HepG2 (cell line): Measurements from ENCODE around the gene SEPTIN10. TPM values are rescaled to one million over a fixed set of nuclear protein-coding genes. Genes with fewer than 3 reads are reported as not detected.

ENCODE experiments used
- CENPT ChIP-seq: sonication (generic); formaldehyde crosslinking; IDR thresholded peaks from 2 replicates; pipeline ENCODE4 v1.8.0; 2022; ENCODE audit warnings: low read depth, mild to moderate bottlenecking, moderate library complexity, missing genetic modification reagents
- CENPX ChIP-seq: sonication (generic); formaldehyde crosslinking; IDR thresholded peaks from 2 replicates; pipeline ENCODE4 v1.9.0; 2021; ENCODE audit warnings: mild to moderate bottlenecking, missing genetic modification reagents, moderate library complexity
- GPN1 ChIP-seq: sonication (generic); formaldehyde crosslinking; IDR thresholded peaks from 2 replicates; pipeline ENCODE4 v1.5.1; 2020; ENCODE audit warnings: missing genetic modification reagents, borderline replicate concordance
- NFYC ChIP-seq: IDR thresholded peaks from 2 replicates; pipeline ENCODE4 v1.6.1; 2016; ENCODE audit warnings: missing genetic modification reagents, missing compliant biosample characterization
- RXRB ChIP-seq: IDR thresholded peaks from 2 replicates; pipeline ENCODE4 v1.6.1; 2016; ENCODE audit warnings: borderline replicate concordance, missing genetic modification reagents, missing compliant biosample characterization
- SKI ChIP-seq: fragments of 450-650 bp; IDR thresholded peaks from one replicate; pipeline ENCODE4 v1.6.1; 2018; ENCODE audit warnings: mild to moderate bottlenecking; ENCODE audit not compliant: partially characterized antibody
- SP140L ChIP-seq: sonication (generic); formaldehyde crosslinking; IDR thresholded peaks from 2 replicates; pipeline ENCODE4 v1.4.0; 2020; ENCODE audit warnings: missing genetic modification reagents, borderline replicate concordance
- ZBTB42 ChIP-seq: sonication (generic); formaldehyde crosslinking; IDR thresholded peaks from 2 replicates; pipeline ENCODE4 v1.5.0; 2020; ENCODE audit warnings: mild to moderate bottlenecking, missing genetic modification reagents
- ZFP41 ChIP-seq: sonication (generic); formaldehyde crosslinking; IDR thresholded peaks from 2 replicates; pipeline ENCODE4 v1.4.0; 2020; ENCODE audit warnings: mild to moderate bottlenecking, missing genetic modification reagents, borderline replicate concordance
- ZNF180 ChIP-seq: sonication (generic); formaldehyde crosslinking; IDR thresholded peaks from 2 replicates; pipeline ENCODE4 v1.4.0; 2020; ENCODE audit warnings: low read depth, missing genetic modification reagents, borderline replicate concordance
- ZNF383 ChIP-seq: sonication (generic); formaldehyde crosslinking; IDR thresholded peaks from 2 replicates; pipeline ENCODE4 v1.4.0; 2020; ENCODE audit warnings: missing genetic modification reagents, mild to moderate bottlenecking, borderline replicate concordance
- ZNF572 ChIP-seq: sonication (generic); formaldehyde crosslinking; IDR thresholded peaks from 2 replicates; pipeline ENCODE4 v1.5.1; 2020; ENCODE audit warnings: mild to moderate bottlenecking, missing genetic modification reagents
- ZNF766 ChIP-seq: sonication (generic); formaldehyde crosslinking; IDR thresholded peaks from 2 replicates; pipeline ENCODE4 v1.5.0; 2020; ENCODE audit warnings: missing genetic modification reagents, borderline replicate concordance
- ZNF883 ChIP-seq: sonication (generic); formaldehyde crosslinking; IDR thresholded peaks from 2 replicates; pipeline ENCODE4 v1.5.1; 2020; ENCODE audit warnings: mild to moderate bottlenecking, missing genetic modification reagents; ENCODE audit errors: not compliant biosample characterization
- polyA plus RNA-seq, 8 experiments: library from polyadenylated mRNA; depleted of rRNA in 3 of 8; stranded (reverse) in 7 of 8; unstranded in 1 of 8; fragments of >200 nt; fragmentation: Illumina TruSeq in 4 of 8; extraction: Trizol in 4 of 8; gene quantifications; 2 replicates each; pipeline versions ENCODE4 v1.2.1 to v1.2.3, GENCODE V29; 2011 to 2016; ENCODE audit warnings: low read depth in 4 of 8, missing spikeins in 1 of 8, mixed read lengths in 1 of 8; ENCODE audit not compliant: insufficient read depth in 1 of 8
- total RNA-seq, 5 experiments: library from RNA; depleted of rRNA; stranded (reverse); fragments of >200 nt; fragmentation: Illumina TruSeq; extraction: Trizol; gene quantifications; 2 replicates each; pipeline ENCODE4 v1.2.3, GENCODE V29; 2016; ENCODE audit warnings: low read depth in 1 of 5
- TF ChIP-seq, protein P1 (sequence below): sonication (generic); formaldehyde crosslinking; IDR thresholded peaks from 2 replicates; pipeline ENCODE4 v1.4.0; 2020; ENCODE audit warnings: missing genetic modification reagents
- TF ChIP-seq, protein P2 (sequence below): sonication (generic); formaldehyde crosslinking; IDR thresholded peaks from 2 replicates; pipeline ENCODE4 v1.8.1; 2023; ENCODE audit warnings: mild to moderate bottlenecking, inconsistent platforms, moderate library complexity, missing genetic modification reagents, borderline replicate concordance
- TF ChIP-seq, protein P3 (sequence below): IDR thresholded peaks from 2 replicates; pipeline ENCODE4 v1.6.1; 2016; ENCODE audit warnings: control low read depth
- TF ChIP-seq, protein P4 (sequence below): sonication (generic); formaldehyde crosslinking; IDR thresholded peaks from 2 replicates; pipeline ENCODE4 v1.8.0; 2022; ENCODE audit warnings: mild to moderate bottlenecking, missing genetic modification reagents; ENCODE audit not compliant: insufficient replicate concordance
- TF ChIP-seq, protein P5 (sequence below): sonication (generic); formaldehyde crosslinking; IDR thresholded peaks from 2 replicates; pipeline ENCODE4 v1.8.0; 2022; ENCODE audit warnings: mild to moderate bottlenecking, missing genetic modification reagents, moderate library complexity

The SEPTIN10 gene
- total and polyA plus RNA-seq, 2 of the 13 experiments (the other 11 are each of a cell fraction or from before 2014, with no cell fraction given): 45.8 to 67.5 TPM

DNA sequence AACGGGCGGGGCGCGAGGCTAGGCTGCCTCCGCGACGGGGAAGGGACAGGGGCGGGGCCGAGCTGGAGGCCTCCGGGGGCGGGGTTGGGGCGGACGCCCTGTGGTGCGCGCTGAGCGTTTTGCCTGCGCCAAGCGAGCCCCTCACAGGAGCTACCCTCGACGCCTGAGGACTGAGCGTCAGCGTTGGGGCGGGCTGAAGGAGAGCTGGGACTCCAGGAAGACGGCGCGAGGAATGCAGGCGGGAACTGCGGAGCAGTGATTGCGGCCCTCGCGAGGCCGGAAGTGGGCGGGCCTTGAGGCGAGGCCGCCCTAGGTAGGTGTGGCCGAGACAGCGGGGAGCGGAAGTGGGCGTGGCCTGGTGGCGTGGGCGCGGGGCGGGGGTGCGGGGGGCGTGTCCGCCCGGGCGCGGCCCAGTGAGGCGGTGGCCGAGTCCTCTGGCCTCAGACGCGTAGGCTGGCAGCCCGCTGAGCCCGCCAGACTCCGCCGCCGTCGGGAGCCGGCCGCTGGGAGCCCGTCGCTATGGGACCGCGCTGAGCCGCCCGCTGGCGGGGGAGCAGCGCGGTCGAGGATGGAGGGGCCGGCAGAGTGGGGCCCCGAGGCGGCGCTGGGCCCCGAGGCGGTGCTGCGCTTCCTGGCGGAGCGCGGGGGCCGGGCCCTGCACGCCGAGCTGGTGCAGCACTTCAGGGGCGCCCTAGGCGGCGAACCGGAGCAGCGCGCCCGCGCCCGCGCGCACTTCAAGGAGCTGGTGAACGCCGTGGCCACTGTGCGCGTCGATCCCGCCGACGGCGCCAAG lies at the start of gene SEPTIN10, which contains the start of gene SOWAHC (continued):
- TF ChIP-seq, protein P1, sequence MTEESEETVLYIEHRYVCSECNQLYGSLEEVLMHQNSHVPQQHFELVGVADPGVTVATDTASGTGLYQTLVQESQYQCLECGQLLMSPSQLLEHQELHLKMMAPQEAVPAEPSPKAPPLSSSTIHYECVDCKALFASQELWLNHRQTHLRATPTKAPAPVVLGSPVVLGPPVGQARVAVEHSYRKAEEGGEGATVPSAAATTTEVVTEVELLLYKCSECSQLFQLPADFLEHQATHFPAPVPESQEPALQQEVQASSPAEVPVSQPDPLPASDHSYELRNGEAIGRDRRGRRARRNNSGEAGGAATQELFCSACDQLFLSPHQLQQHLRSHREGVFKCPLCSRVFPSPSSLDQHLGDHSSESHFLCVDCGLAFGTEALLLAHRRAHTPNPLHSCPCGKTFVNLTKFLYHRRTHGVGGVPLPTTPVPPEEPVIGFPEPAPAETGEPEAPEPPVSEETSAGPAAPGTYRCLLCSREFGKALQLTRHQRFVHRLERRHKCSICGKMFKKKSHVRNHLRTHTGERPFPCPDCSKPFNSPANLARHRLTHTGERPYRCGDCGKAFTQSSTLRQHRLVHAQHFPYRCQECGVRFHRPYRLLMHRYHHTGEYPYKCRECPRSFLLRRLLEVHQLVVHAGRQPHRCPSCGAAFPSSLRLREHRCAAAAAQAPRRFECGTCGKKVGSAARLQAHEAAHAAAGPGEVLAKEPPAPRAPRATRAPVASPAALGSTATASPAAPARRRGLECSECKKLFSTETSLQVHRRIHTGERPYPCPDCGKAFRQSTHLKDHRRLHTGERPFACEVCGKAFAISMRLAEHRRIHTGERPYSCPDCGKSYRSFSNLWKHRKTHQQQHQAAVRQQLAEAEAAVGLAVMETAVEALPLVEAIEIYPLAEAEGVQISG (CRISPR knock-in tag): peak; percentile 85
- peak; percentile 70 for TF ChIP-seq NFYC
- TF ChIP-seq ZNF383 (CRISPR knock-in tag): no peak
- TF ChIP-seq, protein P2, sequence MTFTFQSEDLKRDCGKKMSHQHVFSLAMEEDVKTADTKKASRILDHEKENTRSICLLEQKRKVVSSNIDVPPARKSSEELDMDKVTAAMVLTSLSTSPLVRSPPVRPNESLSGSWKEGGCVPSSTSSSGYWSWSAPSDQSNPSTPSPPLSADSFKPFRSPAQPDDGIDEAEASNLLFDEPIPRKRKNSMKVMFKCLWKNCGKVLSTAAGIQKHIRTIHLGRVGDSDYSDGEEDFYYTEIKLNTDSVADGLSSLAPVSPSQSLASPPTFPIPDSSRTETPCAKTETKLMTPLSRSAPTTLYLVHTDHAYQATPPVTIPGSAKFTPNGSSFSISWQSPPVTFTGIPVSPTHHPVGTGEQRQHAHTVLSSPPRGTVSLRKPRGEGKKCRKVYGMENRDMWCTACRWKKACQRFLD (CRISPR knock-in tag): 0 out of 2 replicates have a peak, but pooled peaks have one; percentile 46
- TF ChIP-seq ZNF766 (CRISPR knock-in tag): peak; percentile 69; the same call in 1 of the 2 replicates
- TF ChIP-seq ZFP41 (CRISPR knock-in tag): peak; percentile 97; the same call in 1 of the 2 replicates
- TF ChIP-seq CENPX (CRISPR knock-in tag): no peak
- TF ChIP-seq, protein P3, sequence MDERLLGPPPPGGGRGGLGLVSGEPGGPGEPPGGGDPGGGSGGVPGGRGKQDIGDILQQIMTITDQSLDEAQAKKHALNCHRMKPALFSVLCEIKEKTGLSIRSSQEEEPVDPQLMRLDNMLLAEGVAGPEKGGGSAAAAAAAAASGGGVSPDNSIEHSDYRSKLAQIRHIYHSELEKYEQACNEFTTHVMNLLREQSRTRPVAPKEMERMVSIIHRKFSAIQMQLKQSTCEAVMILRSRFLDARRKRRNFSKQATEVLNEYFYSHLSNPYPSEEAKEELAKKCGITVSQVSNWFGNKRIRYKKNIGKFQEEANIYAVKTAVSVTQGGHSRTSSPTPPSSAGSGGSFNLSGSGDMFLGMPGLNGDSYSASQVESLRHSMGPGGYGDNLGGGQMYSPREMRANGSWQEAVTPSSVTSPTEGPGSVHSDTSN (CRISPR knock-in tag): no peak
- TF ChIP-seq, protein P4, sequence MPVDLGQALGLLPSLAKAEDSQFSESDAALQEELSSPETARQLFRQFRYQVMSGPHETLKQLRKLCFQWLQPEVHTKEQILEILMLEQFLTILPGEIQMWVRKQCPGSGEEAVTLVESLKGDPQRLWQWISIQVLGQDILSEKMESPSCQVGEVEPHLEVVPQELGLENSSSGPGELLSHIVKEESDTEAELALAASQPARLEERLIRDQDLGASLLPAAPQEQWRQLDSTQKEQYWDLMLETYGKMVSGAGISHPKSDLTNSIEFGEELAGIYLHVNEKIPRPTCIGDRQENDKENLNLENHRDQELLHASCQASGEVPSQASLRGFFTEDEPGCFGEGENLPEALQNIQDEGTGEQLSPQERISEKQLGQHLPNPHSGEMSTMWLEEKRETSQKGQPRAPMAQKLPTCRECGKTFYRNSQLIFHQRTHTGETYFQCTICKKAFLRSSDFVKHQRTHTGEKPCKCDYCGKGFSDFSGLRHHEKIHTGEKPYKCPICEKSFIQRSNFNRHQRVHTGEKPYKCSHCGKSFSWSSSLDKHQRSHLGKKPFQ (CRISPR knock-in tag): peak; percentile 92
- peak; percentile 70 for TF ChIP-seq RXRB (CRISPR knock-in tag)
- TF ChIP-seq SP140L (CRISPR knock-in tag): no peak
- no peak for TF ChIP-seq ZNF180
- TF ChIP-seq CENPT (CRISPR knock-in tag): no peak
- peak; percentile 76 for TF ChIP-seq SKI
- TF ChIP-seq ZNF572: no peak
- no peak for TF ChIP-seq GPN1 (CRISPR knock-in tag)
- peak; percentile 67 for TF ChIP-seq ZNF883 (CRISPR knock-in tag)
- TF ChIP-seq, protein P5, sequence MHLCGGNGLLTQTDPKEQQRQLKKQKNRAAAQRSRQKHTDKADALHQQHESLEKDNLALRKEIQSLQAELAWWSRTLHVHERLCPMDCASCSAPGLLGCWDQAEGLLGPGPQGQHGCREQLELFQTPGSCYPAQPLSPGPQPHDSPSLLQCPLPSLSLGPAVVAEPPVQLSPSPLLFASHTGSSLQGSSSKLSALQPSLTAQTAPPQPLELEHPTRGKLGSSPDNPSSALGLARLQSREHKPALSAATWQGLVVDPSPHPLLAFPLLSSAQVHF (CRISPR knock-in tag): no peak; the same call in 1 of the 2 replicates
- TF ChIP-seq ZBTB42 (CRISPR knock-in tag): peak; percentile 81; the same call in 1 of the 2 replicates
